ENCODE data around the gene SLC38A8. TPM values are rescaled to one million over a fixed set of nuclear protein-coding genes. Genes with fewer than 3 reads are reported as not detected.

SLC38A8 gene
- total RNA-seq, 5 donors from 2014 or later (not counting 1 experiment from before 2014, with no cell fraction given) = not detected

DNA sequence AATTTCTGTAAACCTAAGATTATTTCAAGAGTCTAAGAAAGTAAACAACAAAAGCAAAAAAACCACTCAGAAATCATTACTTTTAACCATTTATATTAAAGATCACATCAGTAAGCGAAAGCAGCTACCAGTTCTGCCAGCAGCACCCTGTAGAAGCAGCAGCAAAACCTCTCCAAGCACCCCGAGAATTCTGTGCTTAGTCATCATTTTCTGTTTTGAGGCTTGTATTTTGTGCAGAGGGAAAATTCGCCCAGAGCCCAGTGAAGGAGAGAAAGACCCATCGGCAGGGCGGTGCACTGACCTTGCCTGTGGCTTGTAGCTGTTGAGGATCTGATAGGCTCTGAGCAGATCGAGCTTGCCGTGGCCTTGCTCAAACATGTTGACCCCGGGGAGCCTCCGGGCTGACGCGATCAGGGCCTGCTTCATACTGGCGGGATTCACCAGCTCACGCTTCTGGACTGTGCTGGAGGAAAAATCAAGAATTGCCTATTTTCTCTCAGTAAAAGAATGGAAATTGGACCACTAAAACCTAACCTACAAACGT lies 38.9 kb upstream of the SLC38A8 start:
- no peaks in the 10 kb centered on the region for H3K27me3 Mint-ChIP-seq
- ATAC-seq (replicated peaks in 1 of 4) (no peak), DNase-seq (no peak)
- peaks cover 15 to 79% of the 10 kb centered on the region in 2 donors for H3K36me3 ChIP-seq (ENCODE audit: control insufficient read depth in 2 of 2, extremely low read depth in 1 of 2, insufficient read depth in 1 of 2, low read length in 1 of 2)
- H3K27ac Mint-ChIP-seq = no peak overlapping the region
- H3K4me1 Mint-ChIP-seq = peaks cover 31 to 44% (median 31%) of the 10 kb centered on the region in 3 donors
- H3K27ac ChIP-seq (ENCODE audit: low read length) = no peak overlapping the region
- H3K4me3 ChIP-seq (ENCODE audit: control insufficient read depth in 1 of 2, extremely low read depth in 1 of 2, low read length in 1 of 2) = no peak overlapping the region
- POLR2A ChIA-PET = no interaction called here
- H3K4me3 Mint-ChIP-seq = no peak overlapping the region
- CTCF ChIA-PET = interaction anchor here in 1 of 2 donors (0.6 kb wide), 1 partner anchor 11 kb away, joined by 3 read pairs; no protein-coding TSS in a partner anchor
- WGBS (ENCODE audit: insufficient coverage) = 98% methylated on average over 4 of the region's 14 CpGs
- H3K27me3 ChIP-seq (replicated peaks in 1 of 2; ENCODE audit: control insufficient read depth in 2 of 2, extremely low read depth in 1 of 2, insufficient read depth in 2 of 2, low read length in 1 of 2) = no peaks in the 10 kb centered on the region
- H3K9me3 ChIP-seq = no peaks in the 10 kb centered on the region
- H3K4me1 ChIP-seq (ENCODE audit: control insufficient read depth in 1 of 2, extremely low read depth in 1 of 2, insufficient read depth in 2 of 2, low read length in 2 of 2) = peaks cover 0 to 11% of the 10 kb centered on the region in 2 experiments
- peaks cover 59% of the 10 kb centered on the region for H3K36me3 Mint-ChIP-seq
- H3K9me3 Mint-ChIP-seq = no peaks in the 10 kb centered on the region

DNA sequence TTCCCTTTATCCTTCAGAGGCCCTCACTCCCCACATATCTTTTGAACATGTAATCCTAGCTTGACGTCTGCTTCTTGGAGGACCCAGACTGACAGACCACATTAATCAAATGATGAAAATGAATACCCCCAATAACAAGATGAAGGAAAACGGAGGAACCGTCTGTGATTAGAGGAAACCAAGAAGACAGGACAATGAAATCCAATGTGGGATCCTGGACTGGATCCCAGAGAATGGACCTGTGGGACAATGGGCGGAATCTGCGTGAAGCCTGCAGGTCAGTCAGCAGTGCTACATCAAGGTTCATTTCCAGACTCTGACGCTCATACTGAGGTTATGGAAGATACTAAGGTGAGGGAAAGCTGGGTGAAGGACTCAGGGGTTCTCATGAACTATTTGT lies 38.2 kb upstream of the SLC38A8 start:
- WGBS (ENCODE audit: insufficient coverage) = 95% methylated on average over 5 of the region's 6 CpGs
- peaks cover 11 to 77% of the 10 kb centered on the region in 2 donors for H3K36me3 ChIP-seq (ENCODE audit: control insufficient read depth in 2 of 2, extremely low read depth in 1 of 2, insufficient read depth in 1 of 2, low read length in 1 of 2)
- no peaks in the 10 kb centered on the region for H3K27me3 ChIP-seq (replicated peaks in 1 of 2; ENCODE audit: control insufficient read depth in 2 of 2, extremely low read depth in 1 of 2, insufficient read depth in 2 of 2, low read length in 1 of 2)
- Mint-ChIP-seq H3K4me3 (no peak overlapping the region), H3K9me3 (no peaks in the 10 kb centered on the region), H3K36me3 (peaks cover 60% of the 10 kb centered on the region), H3K4me1 (peaks cover 26 to 41% (median 26%) of the 10 kb centered on the region in 3 donors), H3K27ac (peak overlapping the region in 1 of 2 donors; percentile 27), H3K27me3 (no peaks in the 10 kb centered on the region)
- peaks cover 0 to 6% of the 10 kb centered on the region in 2 experiments for H3K4me1 ChIP-seq (ENCODE audit: control insufficient read depth in 1 of 2, extremely low read depth in 1 of 2, insufficient read depth in 2 of 2, low read length in 2 of 2)
- ChIA-PET POLR2A (interaction anchor here in 1 of 2 donors (0.5 kb wide), 1 partner anchor 31 kb away, joined by 5 read pairs; no protein-coding TSS in a partner anchor), CTCF (no interaction called here)
- H3K27ac ChIP-seq (ENCODE audit: low read length) = no peak overlapping the region
- no peaks in the 10 kb centered on the region for H3K9me3 ChIP-seq
- ATAC-seq (replicated peaks in 1 of 4) = no peak
- DNase-seq = no peak
- H3K4me3 ChIP-seq (ENCODE audit: control insufficient read depth in 1 of 2, extremely low read depth in 1 of 2, low read length in 1 of 2) = no peak overlapping the region

DNA sequence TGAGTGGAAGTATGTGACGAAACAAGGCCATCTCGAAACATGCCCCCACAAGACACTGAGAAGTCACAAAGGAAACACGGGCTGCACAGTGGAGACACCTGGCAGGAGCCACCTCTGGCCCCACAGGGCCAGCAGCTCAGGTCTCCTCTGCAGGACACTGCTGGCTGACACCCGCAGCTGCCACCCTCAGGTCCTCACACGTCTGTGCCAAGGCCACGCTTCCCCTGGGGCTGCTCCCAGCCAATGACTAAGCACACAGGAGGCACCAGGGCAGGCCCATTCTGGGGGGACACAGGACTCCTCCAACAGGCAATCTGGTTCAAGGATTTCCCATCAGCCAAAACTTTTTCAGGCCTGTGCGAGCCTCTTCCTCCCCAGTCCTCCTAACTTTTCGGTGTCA lies 37.8 kb upstream of the SLC38A8 start:
- peaks cover 11 to 79% of the 10 kb centered on the region in 2 donors for H3K36me3 ChIP-seq (ENCODE audit: control insufficient read depth in 2 of 2, extremely low read depth in 1 of 2, insufficient read depth in 1 of 2, low read length in 1 of 2)
- H3K36me3 Mint-ChIP-seq = peaks cover 64% of the 10 kb centered on the region
- peaks cover 25 to 40% (median 25%) of the 10 kb centered on the region in 3 donors for H3K4me1 Mint-ChIP-seq
- H3K9me3 Mint-ChIP-seq = no peaks in the 10 kb centered on the region
- H3K27ac Mint-ChIP-seq = no peak overlapping the region
- WGBS (ENCODE audit: insufficient coverage) = 91% methylated on average over 8 of the region's 8 CpGs
- H3K9me3 ChIP-seq = no peaks in the 10 kb centered on the region
- no peaks in the 10 kb centered on the region for H3K27me3 Mint-ChIP-seq
- H3K4me3 Mint-ChIP-seq = no peak overlapping the region
- no peak for ATAC-seq (replicated peaks in 1 of 4)
- no peak overlapping the region for H3K27ac ChIP-seq (ENCODE audit: low read length)
- no peak for DNase-seq
- H3K4me1 ChIP-seq (ENCODE audit: control insufficient read depth in 1 of 2, extremely low read depth in 1 of 2, insufficient read depth in 2 of 2, low read length in 2 of 2) = peaks cover 0 to 6% of the 10 kb centered on the region in 2 experiments
- ChIA-PET POLR2A (no interaction called here), CTCF (interaction anchor here (0.5 to 0.6 kb wide), 2 partner anchors 35 to 63 kb away, joined by 3 to 4 read pairs; no protein-coding TSS in a partner anchor)
- no peak overlapping the region for H3K4me3 ChIP-seq (ENCODE audit: control insufficient read depth in 1 of 2, extremely low read depth in 1 of 2, low read length in 1 of 2)
- no peaks in the 10 kb centered on the region for H3K27me3 ChIP-seq (replicated peaks in 1 of 2; ENCODE audit: control insufficient read depth in 2 of 2, extremely low read depth in 1 of 2, insufficient read depth in 2 of 2, low read length in 1 of 2)

DNA sequence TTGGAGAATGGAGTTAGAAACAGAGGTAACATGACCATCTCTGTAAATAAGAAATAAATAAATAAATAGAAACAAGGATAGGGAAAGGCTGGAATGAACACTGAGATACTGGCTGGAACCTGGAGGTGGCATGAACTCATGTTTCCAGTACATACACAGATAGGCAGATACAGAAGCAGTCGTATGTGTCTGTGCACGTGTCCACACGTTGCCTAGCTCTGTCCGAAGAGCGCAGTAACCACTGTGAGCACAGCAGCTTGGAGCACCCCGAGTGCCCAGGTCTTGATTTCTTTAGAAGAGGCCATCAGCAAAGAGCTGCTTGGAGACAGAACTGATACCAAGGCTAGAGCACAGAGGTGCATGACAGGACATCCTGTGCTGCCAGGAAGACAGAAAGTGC lies 37.1 kb upstream of the SLC38A8 start:
- WGBS (ENCODE audit: insufficient coverage) = 93% methylated on average over 6 of the region's 6 CpGs
- Mint-ChIP-seq H3K27ac (no peak overlapping the region), H3K4me1 (peaks cover 18 to 33% (median 20%) of the 10 kb centered on the region in 3 donors), H3K9me3 (no peaks in the 10 kb centered on the region), H3K36me3 (peaks cover 67% of the 10 kb centered on the region), H3K27me3 (no peaks in the 10 kb centered on the region), H3K4me3 (no peak overlapping the region)
- Histone ChIP-seq H3K36me3 (ENCODE audit: control insufficient read depth in 2 of 2, extremely low read depth in 1 of 2, insufficient read depth in 1 of 2, low read length in 1 of 2) (peaks cover 11 to 85% of the 10 kb centered on the region in 2 donors), H3K4me3 (ENCODE audit: control insufficient read depth in 1 of 2, extremely low read depth in 1 of 2, low read length in 1 of 2) (no peak overlapping the region), H3K27me3 (replicated peaks in 1 of 2; ENCODE audit: control insufficient read depth in 2 of 2, extremely low read depth in 1 of 2, insufficient read depth in 2 of 2, low read length in 1 of 2) (no peaks in the 10 kb centered on the region), H3K4me1 (ENCODE audit: control insufficient read depth in 1 of 2, extremely low read depth in 1 of 2, insufficient read depth in 2 of 2, low read length in 2 of 2) (peaks cover 0 to under 1% of the 10 kb centered on the region in 2 experiments), H3K9me3 (no peaks in the 10 kb centered on the region), H3K27ac (ENCODE audit: low read length) (no peak overlapping the region)
- ATAC-seq (replicated peaks in 1 of 4) = no peak
- DNase-seq = no peak
- ChIA-PET POLR2A (interaction anchor here in 1 of 2 donors (0.5 kb wide), 1 partner anchor 785 kb away, joined by 3 read pairs; no protein-coding TSS in a partner anchor), CTCF (interaction anchor here (0.5 to 0.6 kb wide), 2 partner anchors 36 to 64 kb away, joined by 3 to 4 read pairs; no protein-coding TSS in a partner anchor)

DNA sequence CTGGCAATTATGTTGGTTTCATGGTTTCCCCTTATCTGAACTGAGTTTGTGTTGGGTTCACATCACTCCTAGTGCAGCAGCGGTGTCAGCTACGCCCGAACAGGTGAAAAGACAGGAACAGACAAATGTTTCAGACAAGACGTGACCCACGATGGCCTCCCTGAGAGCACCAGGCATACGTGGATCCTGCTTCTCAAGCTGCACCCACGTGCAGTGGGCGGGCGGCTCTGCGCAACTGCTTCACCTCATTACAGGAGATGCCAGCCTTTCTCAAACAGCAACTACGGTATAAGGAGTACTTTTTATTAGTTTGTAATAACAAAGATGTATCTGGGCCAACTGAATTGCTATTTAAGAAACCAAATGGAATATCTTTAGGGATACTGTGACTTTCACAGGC lies 32.8 kb upstream of the SLC38A8 start:
- Mint-ChIP-seq H3K9me3 (no peaks in the 10 kb centered on the region), H3K36me3 (peaks cover 66% of the 10 kb centered on the region), H3K4me3 (no peak overlapping the region), H3K27ac (no peak overlapping the region), H3K27me3 (no peaks in the 10 kb centered on the region), H3K4me1 (peaks cover 12 to 30% (median 19%) of the 10 kb centered on the region in 3 donors)
- Histone ChIP-seq H3K4me1 (ENCODE audit: control insufficient read depth in 1 of 2, extremely low read depth in 1 of 2, insufficient read depth in 2 of 2, low read length in 2 of 2) (no peaks in the 10 kb centered on the region), H3K36me3 (ENCODE audit: control insufficient read depth in 2 of 2, extremely low read depth in 1 of 2, insufficient read depth in 1 of 2, low read length in 1 of 2) (peaks cover 0 to 85% of the 10 kb centered on the region in 2 donors), H3K27me3 (replicated peaks in 1 of 2; ENCODE audit: control insufficient read depth in 2 of 2, extremely low read depth in 1 of 2, insufficient read depth in 2 of 2, low read length in 1 of 2) (no peaks in the 10 kb centered on the region), H3K4me3 (ENCODE audit: control insufficient read depth in 1 of 2, extremely low read depth in 1 of 2, low read length in 1 of 2) (no peak overlapping the region), H3K9me3 (no peaks in the 10 kb centered on the region), H3K27ac (ENCODE audit: low read length) (no peak overlapping the region)
- WGBS (ENCODE audit: insufficient coverage) = 100% methylated on average over 3 of the region's 11 CpGs
- DNase-seq (no peak), ATAC-seq (replicated peaks in 1 of 4) (no peak)
- ChIA-PET CTCF (no interaction called here), POLR2A (interaction anchor here in 1 of 2 donors (0.7 kb wide), 1 partner anchor 1677 kb away, joined by 4 read pairs; no protein-coding TSS in a partner anchor)

DNA sequence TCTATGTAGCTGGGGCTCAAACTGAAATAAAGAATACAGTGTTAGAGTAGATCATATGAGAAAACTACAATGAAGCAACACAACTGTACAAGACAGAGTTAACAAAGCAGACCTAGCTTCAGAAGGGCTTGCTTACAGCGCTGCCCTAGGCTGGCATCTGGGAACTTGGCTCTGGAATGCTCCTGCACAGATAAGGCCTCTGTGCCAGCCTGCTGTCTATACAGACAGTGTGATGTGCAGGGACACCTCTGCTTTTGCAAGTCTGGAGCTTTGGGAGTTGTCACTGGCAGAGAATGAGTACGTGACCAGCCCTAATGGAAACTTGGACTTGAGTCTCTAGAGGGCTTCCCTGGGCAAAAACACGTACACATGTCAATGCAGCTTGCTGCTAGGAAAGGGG lies 32.1 kb upstream of the SLC38A8 start:
- WGBS (ENCODE audit: insufficient coverage) = 94% methylated on average over 3 of the region's 3 CpGs
- Histone ChIP-seq H3K27me3 (replicated peaks in 1 of 2; ENCODE audit: control insufficient read depth in 2 of 2, extremely low read depth in 1 of 2, insufficient read depth in 2 of 2, low read length in 1 of 2) (no peaks in the 10 kb centered on the region), H3K36me3 (ENCODE audit: control insufficient read depth in 2 of 2, extremely low read depth in 1 of 2, insufficient read depth in 1 of 2, low read length in 1 of 2) (peaks cover under 1 to 84% of the 10 kb centered on the region in 2 donors), H3K4me3 (ENCODE audit: control insufficient read depth in 1 of 2, extremely low read depth in 1 of 2, low read length in 1 of 2) (no peak overlapping the region), H3K9me3 (no peaks in the 10 kb centered on the region), H3K27ac (ENCODE audit: low read length) (no peak overlapping the region), H3K4me1 (ENCODE audit: control insufficient read depth in 1 of 2, extremely low read depth in 1 of 2, insufficient read depth in 2 of 2, low read length in 2 of 2) (no peaks in the 10 kb centered on the region)
- no peak for ATAC-seq (replicated peaks in 1 of 4)
- Mint-ChIP-seq H3K9me3 (no peaks in the 10 kb centered on the region), H3K4me3 (no peak overlapping the region), H3K27me3 (no peaks in the 10 kb centered on the region), H3K36me3 (peaks cover 62% of the 10 kb centered on the region), H3K4me1 (peaks cover 12 to 23% (median 15%) of the 10 kb centered on the region in 3 donors), H3K27ac (no peak overlapping the region)
- no peak for DNase-seq
- POLR2A ChIA-PET = interaction anchor here in 1 of 2 donors (0.7 kb wide), 1 partner anchor 1678 kb away, joined by 4 read pairs; no protein-coding TSS in a partner anchor
- CTCF ChIA-PET = no interaction called here

Data from T-cell (primary cell).